IPS-18c (cell line): ENCODE results near the gene RASL11B.

Source experiments
- H3K4me3 ChIP-seq: 2 replicates; pipeline ENCODE4 v1.7.0; 2013; ENCODE audit warnings: low read depth, mild to moderate bottlenecking, low read length, moderate library complexity; ENCODE audit not compliant: insufficient read depth
- H3K9me3 ChIP-seq: one replicate; pipeline ENCODE4 v1.6.1; 2013; ENCODE audit warnings: mild to moderate bottlenecking, low read length, moderate library complexity; ENCODE audit not compliant: control insufficient read depth, insufficient read depth

RASL11B gene

GRCh38 chr4:52840531-52841370, 21.4 kb upstream of the RASL11B start:
- Histone ChIP-seq H3K9me3 (no peaks in the 10 kb centered on the region), H3K4me3 (no peak overlapping the region)

GRCh38 chr4:52841682-52842456, 20.2 kb upstream of the RASL11B start:
- no peaks in the 10 kb centered on the region for H3K9me3 ChIP-seq
- H3K4me3 ChIP-seq: no peak overlapping the region

- Histone ChIP-seq H3K9me3 (no peaks in the 10 kb centered on the region), H3K4me3 (no peak overlapping the region)
Measured at GRCh38 chr4:52842792-52843191, 19.3 kb upstream of the RASL11B start.

- H3K9me3 ChIP-seq: no peaks in the 10 kb centered on the region
- no peak overlapping the region for H3K4me3 ChIP-seq
Measured at GRCh38 chr4:52843351-52843750, 18.8 kb upstream of the RASL11B start.

GRCh38 chr4:52843958-52844357, 18.2 kb upstream of the RASL11B start:
- Histone ChIP-seq H3K4me3 (no peak overlapping the region), H3K9me3 (no peaks in the 10 kb centered on the region)

GRCh38 chr4:52844596-52844995, 17.5 kb upstream of the RASL11B start:
- H3K9me3 ChIP-seq: no peaks in the 10 kb centered on the region
- no peak overlapping the region for H3K4me3 ChIP-seq

- Histone ChIP-seq H3K4me3 (no peak overlapping the region), H3K9me3 (no peaks in the 10 kb centered on the region)
Measured at GRCh38 chr4:52846502-52846901, 15.6 kb upstream of the RASL11B start.

GRCh38 chr4:52848254-52848653, 13.9 kb upstream of the RASL11B start:
- Histone ChIP-seq H3K4me3 (no peak overlapping the region), H3K9me3 (no peaks in the 10 kb centered on the region)

GRCh38 chr4:52850406-52851124, 11.6 kb upstream of the RASL11B start:
- no peak overlapping the region for H3K4me3 ChIP-seq
- no peaks in the 10 kb centered on the region for H3K9me3 ChIP-seq

GRCh38 chr4:52852041-52852440, 10.1 kb upstream of the RASL11B start:
- Histone ChIP-seq H3K9me3 (no peaks in the 10 kb centered on the region), H3K4me3 (no peak overlapping the region)

GRCh38 chr4:52852711-52853110, 9.4 kb upstream of the RASL11B start:
- H3K4me3 ChIP-seq: no peak overlapping the region

GRCh38 chr4:52853351-52853750, 8.8 kb upstream of the RASL11B start:
- Histone ChIP-seq H3K9me3 (peaks cover 3% of the 10 kb centered on the region), H3K4me3 (no peak overlapping the region)

More at GRCh38 chr4:52852711-52853110, 9.4 kb upstream of the RASL11B start:
- H3K9me3 ChIP-seq: no peaks in the 10 kb centered on the region

- H3K4me3 ChIP-seq: no peak overlapping the region
- peaks cover 3% of the 10 kb centered on the region for H3K9me3 ChIP-seq
Measured at GRCh38 chr4:52856801-52857200, 5.3 kb upstream of the RASL11B start.

- H3K4me3 ChIP-seq: no peak overlapping the region
- peaks cover 3% of the 10 kb centered on the region for H3K9me3 ChIP-seq
Measured at GRCh38 chr4:52860361-52860760, 1.8 kb upstream of the RASL11B start.

GRCh38 chr4:52861171-52861823, 820 bp upstream of the RASL11B start:
- peaks cover 3% of the 10 kb centered on the region for H3K9me3 ChIP-seq
- H3K4me3 ChIP-seq: peak overlapping the region; percentile 77

- peaks cover 3% of the 10 kb centered on the region for H3K9me3 ChIP-seq
- peak overlapping the region; percentile 77 for H3K4me3 ChIP-seq
Measured at GRCh38 chr4:52862639-52863161, 583 bp downstream of the RASL11B start.

GRCh38 chr4:52863324-52863723, 1.2 kb downstream of the RASL11B start:
- Histone ChIP-seq H3K4me3 (peak overlapping the region; percentile 77), H3K9me3 (no peaks in the 10 kb centered on the region)
